ENCODE measurements around the gene HOXB5.

The HOXB5 gene

DNA sequence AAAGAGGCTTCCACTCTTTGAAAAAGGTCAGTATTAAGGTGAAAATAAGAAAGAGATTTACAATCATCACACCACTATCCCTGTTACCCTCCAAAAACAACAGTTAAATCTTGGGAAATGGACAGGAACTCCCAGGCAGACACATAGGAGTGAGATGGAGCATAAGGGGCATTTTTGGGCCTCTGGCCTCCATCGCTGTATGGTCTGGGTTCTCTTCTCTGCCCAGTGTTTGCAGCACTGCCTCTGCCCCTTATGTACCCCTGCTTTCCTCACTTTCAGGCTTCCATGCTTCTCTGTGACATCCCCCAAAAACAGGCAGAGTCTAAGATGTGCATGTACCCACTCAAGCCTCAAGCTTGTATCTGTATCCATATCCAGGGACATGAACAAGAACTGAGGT is 48.0 kb downstream of the HOXB5 start:
- Histone ChIP-seq H3K4ac (ENCODE audit: low read depth in 1 of 2, low read length in 2 of 2) (peak overlapping the region in 1 of 2 experiments; percentile 97), H3K4me2 (ENCODE audit: low read length, poor library complexity, severe bottlenecking) (peak overlapping the region; percentile 9), H3K36me3 (ENCODE audit: control insufficient read depth in 1 of 2, insufficient read depth in 2 of 2, low read depth in 1 of 2, low read length in 2 of 2) (peaks cover 24 to 34% of the 10 kb centered on the region in 2 experiments), H2BK5ac (ENCODE audit: low read depth, low read length, poor library complexity, severe bottlenecking) (no peak overlapping the region), H2AK5ac (ENCODE audit: low read length, severe bottlenecking) (peak overlapping the region; percentile 73), H4K91ac (ENCODE audit: low read length) (no peak overlapping the region), H3K23ac (ENCODE audit: low read length in 2 of 2) (peak overlapping the region in 1 of 2 experiments; percentile 89), H2BK12ac (ENCODE audit: low read length in 2 of 2) (peak overlapping the region; percentile 22 to 97), H2AFZ (ENCODE audit: low read depth, low read length) (no peak overlapping the region), H3K18ac (ENCODE audit: low read depth in 1 of 2, low read length in 2 of 2) (peak overlapping the region; percentile 1 to 86), H3K27ac (ENCODE audit: low read length, poor library complexity, severe bottlenecking) (peak overlapping the region; percentile 99), H2BK120ac (ENCODE audit: low read depth, low read length) (no peak overlapping the region), H4K8ac (ENCODE audit: low read length) (no peak overlapping the region), H2BK15ac (ENCODE audit: low read depth, poor library complexity, severe bottlenecking) (no peak overlapping the region), H3K4me3 (ENCODE audit: insufficient read depth in 1 of 2, low read depth in 1 of 2, low read length in 2 of 2) (peak overlapping the region in 1 of 2 experiments; percentile 97), H3K14ac (ENCODE audit: low read length in 2 of 2) (peak overlapping the region in 1 of 2 experiments; percentile 68), H3K4me1 (ENCODE audit: control insufficient read depth, insufficient read depth, low read depth, low read length) (peaks cover 23% of the 10 kb centered on the region), H3K9ac (ENCODE audit: low read length) (peak overlapping the region; percentile 100), H3K79me1 (replicated peaks; ENCODE audit: low read length, poor library complexity, severe bottlenecking) (no peaks in the 10 kb centered on the region), H3K9me3 (ENCODE audit: control insufficient read depth, low read length) (no peaks in the 10 kb centered on the region), H3K27me3 (ENCODE audit: control insufficient read depth in 1 of 2, insufficient read depth in 1 of 2, low read length in 2 of 2) (no peaks in the 10 kb centered on the region)
- DNase-seq: peak; percentile 40
- 75% methylated on average over 1 of the region's 1 CpG for WGBS

DNA sequence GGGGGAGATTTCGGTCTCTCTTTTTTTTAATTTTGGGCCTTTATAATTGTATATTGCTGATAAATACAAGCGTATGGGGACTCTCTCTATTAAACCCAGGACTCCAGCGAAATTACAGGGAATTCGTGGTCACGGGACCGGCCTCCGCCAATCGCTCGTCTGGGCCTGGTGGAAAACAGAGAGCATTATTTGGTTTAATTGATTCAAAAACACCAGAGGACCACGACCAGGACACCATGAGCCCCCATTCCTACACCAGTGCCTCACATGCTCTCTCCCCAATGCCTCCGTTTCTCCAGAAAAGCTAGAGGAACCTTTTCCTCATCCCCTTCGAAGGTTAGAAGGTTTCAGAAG is 48.6 kb downstream of the HOXB5 start, which contains the start of gene HOXB2:
Gene HOXB2 (minus strand): TSS at position 88 of the 354 bp plus-strand sequence. CDS start 198 bp downstream, outside the sequence.
- DNase-seq: peak; percentile 87
- no peaks in the 10 kb centered on the region for H3K9me3 ChIP-seq (ENCODE audit: control insufficient read depth, low read length)

DNA sequence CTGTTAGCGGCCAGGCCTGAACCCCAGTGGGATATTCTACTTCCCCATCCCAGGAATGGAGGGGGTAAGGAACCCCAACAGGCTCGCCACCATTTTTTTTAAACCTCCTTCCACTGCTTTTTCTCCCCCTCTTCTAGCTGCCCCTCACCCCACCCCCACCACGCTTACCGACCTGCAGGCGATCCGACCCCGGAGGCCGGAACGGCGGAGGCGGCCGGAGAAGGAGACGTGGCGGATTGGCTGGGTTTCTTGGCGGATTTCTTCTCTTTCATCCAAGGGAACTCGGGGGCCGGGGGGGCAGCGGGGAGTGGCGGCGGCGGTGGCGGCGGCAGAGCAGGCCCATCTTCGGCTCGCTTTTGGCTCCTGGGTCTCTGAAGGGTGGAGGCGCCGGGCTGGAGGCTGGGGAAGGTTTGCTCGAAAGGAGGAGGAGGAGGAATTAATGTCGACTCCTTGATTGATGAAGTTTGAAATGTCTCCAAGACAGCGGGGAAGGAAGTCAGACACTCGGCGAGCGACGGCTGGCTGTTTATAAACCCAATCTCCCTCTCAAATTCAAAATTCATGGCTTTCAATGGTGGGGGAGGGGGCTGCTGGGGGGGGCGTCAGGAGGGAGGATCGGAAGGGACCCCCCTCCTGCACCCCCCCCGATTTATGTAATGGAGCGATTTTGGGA is 49.1 kb downstream of the HOXB5 start:
- WGBS: 2% methylated on average over 24 of the region's 38 CpGs
- H2AFZ ChIP-seq (ENCODE audit: low read depth, low read length): no peak overlapping the region
- no peaks in the 10 kb centered on the region for H3K9me3 ChIP-seq (ENCODE audit: control insufficient read depth, low read length)
- H4K91ac ChIP-seq (ENCODE audit: low read length): peak overlapping the region; percentile 65
- no peak overlapping the region for H3K23ac ChIP-seq (ENCODE audit: low read length in 2 of 2)
- no peak overlapping the region for H2BK15ac ChIP-seq (ENCODE audit: low read depth, poor library complexity, severe bottlenecking)
- peak overlapping the region; percentile 99 for H3K27ac ChIP-seq (ENCODE audit: low read length, poor library complexity, severe bottlenecking)
- H3K14ac ChIP-seq (ENCODE audit: low read length in 2 of 2): no peak overlapping the region
- H3K36me3 ChIP-seq (ENCODE audit: control insufficient read depth in 1 of 2, insufficient read depth in 2 of 2, low read depth in 1 of 2, low read length in 2 of 2): peaks cover 17 to 24% of the 10 kb centered on the region in 2 experiments
- no peak overlapping the region for H2BK12ac ChIP-seq (ENCODE audit: low read length in 2 of 2)
- peak overlapping the region; percentile 97 for H2BK5ac ChIP-seq (ENCODE audit: low read depth, low read length, poor library complexity, severe bottlenecking)
- peak overlapping the region; percentile 64 to 97 for H3K4me3 ChIP-seq (ENCODE audit: insufficient read depth in 1 of 2, low read depth in 1 of 2, low read length in 2 of 2)
- H3K27me3 ChIP-seq (ENCODE audit: control insufficient read depth in 1 of 2, insufficient read depth in 1 of 2, low read length in 2 of 2): no peaks in the 10 kb centered on the region
- peak overlapping the region; percentile 93 for H2AK5ac ChIP-seq (ENCODE audit: low read length, severe bottlenecking)
- no peaks in the 10 kb centered on the region for H3K79me1 ChIP-seq (replicated peaks; ENCODE audit: low read length, poor library complexity, severe bottlenecking)
- H3K9ac ChIP-seq (ENCODE audit: low read length): peak overlapping the region; percentile 100
- H3K18ac ChIP-seq (ENCODE audit: low read depth in 1 of 2, low read length in 2 of 2): peak overlapping the region; percentile 96 to 97
- peak overlapping the region; percentile 5 for H3K4me2 ChIP-seq (ENCODE audit: low read length, poor library complexity, severe bottlenecking)
- peak overlapping the region; percentile 89 for H2BK120ac ChIP-seq (ENCODE audit: low read depth, low read length)
- peak overlapping the region; percentile 89 to 90 for H3K4ac ChIP-seq (ENCODE audit: low read depth in 1 of 2, low read length in 2 of 2)
- H4K8ac ChIP-seq (ENCODE audit: low read length): peak overlapping the region; percentile 13
- H3K4me1 ChIP-seq (ENCODE audit: control insufficient read depth, insufficient read depth, low read depth, low read length): peaks cover 18% of the 10 kb centered on the region
- peak; percentile 90 for DNase-seq

More for the DNA sequence above, 48.6 kb downstream of the HOXB5 start, which contains the start of gene HOXB2:
- Histone ChIP-seq H3K18ac (ENCODE audit: low read depth in 1 of 2, low read length in 2 of 2) (peak within 1 kb of the TSS; percentile 96 to 97), H3K27me3 (ENCODE audit: control insufficient read depth in 1 of 2, insufficient read depth in 1 of 2, low read length in 2 of 2) (no peaks in the 10 kb centered on the region), H3K4me3 (ENCODE audit: insufficient read depth in 1 of 2, low read depth in 1 of 2, low read length in 2 of 2) (peak within 1 kb of the TSS; percentile 73 to 97), H3K27ac (ENCODE audit: low read length, poor library complexity, severe bottlenecking) (peak within 1 kb of the TSS; percentile 99), H3K4ac (ENCODE audit: low read depth in 1 of 2, low read length in 2 of 2) (peak within 1 kb of the TSS; percentile 90 to 97), H2AFZ (ENCODE audit: low read depth, low read length) (no peak within 1 kb of the TSS), H2BK120ac (ENCODE audit: low read depth, low read length) (peak within 1 kb of the TSS; percentile 89), H2AK5ac (ENCODE audit: low read length, severe bottlenecking) (peak within 1 kb of the TSS; percentile 93), H2BK15ac (ENCODE audit: low read depth, poor library complexity, severe bottlenecking) (no peak within 1 kb of the TSS), H4K8ac (ENCODE audit: low read length) (peak within 1 kb of the TSS; percentile 13), H3K23ac (ENCODE audit: low read length in 2 of 2) (peak within 1 kb of the TSS in 1 of 2 experiments; percentile 96), H3K9ac (ENCODE audit: low read length) (peak within 1 kb of the TSS; percentile 100), H4K91ac (ENCODE audit: low read length) (peak within 1 kb of the TSS; percentile 65), H2BK12ac (ENCODE audit: low read length in 2 of 2) (peak within 1 kb of the TSS; percentile 22 to 97), H3K4me1 (ENCODE audit: control insufficient read depth, insufficient read depth, low read depth, low read length) (peaks cover 18% of the 10 kb centered on the region), H2BK5ac (ENCODE audit: low read depth, low read length, poor library complexity, severe bottlenecking) (peak within 1 kb of the TSS; percentile 97), H3K79me1 (replicated peaks; ENCODE audit: low read length, poor library complexity, severe bottlenecking) (no peaks in the 10 kb centered on the region), H3K36me3 (ENCODE audit: control insufficient read depth in 1 of 2, insufficient read depth in 2 of 2, low read depth in 1 of 2, low read length in 2 of 2) (peaks cover 19 to 29% of the 10 kb centered on the region in 2 experiments), H3K4me2 (ENCODE audit: low read length, poor library complexity, severe bottlenecking) (peak within 1 kb of the TSS; percentile 9), H3K14ac (ENCODE audit: low read length in 2 of 2) (peak within 1 kb of the TSS; percentile 38 to 68)
- 4% methylated on average over 9 of the region's 12 CpGs for WGBS

DNA sequence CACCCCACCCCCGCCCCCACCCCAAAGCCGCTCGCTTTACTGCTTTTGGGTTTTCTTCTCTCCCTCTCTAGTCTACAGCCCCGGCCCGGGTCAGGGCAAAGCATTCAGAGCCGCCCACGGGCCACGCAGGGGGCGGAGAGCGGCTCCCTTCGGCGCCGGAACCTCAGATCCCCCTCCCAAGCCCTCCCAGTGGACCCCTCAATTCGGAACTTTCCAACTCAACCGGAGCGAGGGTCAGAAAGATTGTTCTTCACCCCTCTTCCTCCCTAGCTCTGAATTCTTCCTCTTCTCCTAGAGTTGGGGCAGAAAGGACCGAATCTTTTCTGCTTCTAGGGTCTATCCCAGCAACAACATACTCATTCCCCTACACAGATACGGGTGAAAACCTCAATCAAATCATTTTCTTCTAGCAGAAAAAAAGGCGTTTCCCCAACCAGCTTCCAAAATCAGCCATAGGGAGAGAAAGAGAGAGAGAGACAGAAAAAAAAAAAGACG is 49.7 kb downstream of the HOXB5 start:
- no peak overlapping the region for H3K4me2 ChIP-seq (ENCODE audit: low read length, poor library complexity, severe bottlenecking)
- peak overlapping the region; percentile 43 for H4K91ac ChIP-seq (ENCODE audit: low read length)
- H3K36me3 ChIP-seq (ENCODE audit: control insufficient read depth in 1 of 2, insufficient read depth in 2 of 2, low read depth in 1 of 2, low read length in 2 of 2): peaks cover 17 to 18% of the 10 kb centered on the region in 2 experiments
- H3K4ac ChIP-seq (ENCODE audit: low read depth in 1 of 2, low read length in 2 of 2): peak overlapping the region; percentile 89 to 90
- H2BK120ac ChIP-seq (ENCODE audit: low read depth, low read length): peak overlapping the region; percentile 89
- no peaks in the 10 kb centered on the region for H3K9me3 ChIP-seq (ENCODE audit: control insufficient read depth, low read length)
- peak overlapping the region; percentile 97 for H2BK5ac ChIP-seq (ENCODE audit: low read depth, low read length, poor library complexity, severe bottlenecking)
- peak overlapping the region; percentile 100 for H3K9ac ChIP-seq (ENCODE audit: low read length)
- peak; percentile 67 for DNase-seq
- H4K8ac ChIP-seq (ENCODE audit: low read length): peak overlapping the region; percentile 13
- H2BK12ac ChIP-seq (ENCODE audit: low read length in 2 of 2): peak overlapping the region in 1 of 2 experiments; percentile 39
- no peaks in the 10 kb centered on the region for H3K79me1 ChIP-seq (replicated peaks; ENCODE audit: low read length, poor library complexity, severe bottlenecking)
- H3K4me1 ChIP-seq (ENCODE audit: control insufficient read depth, insufficient read depth, low read depth, low read length): peaks cover 18% of the 10 kb centered on the region
- peak overlapping the region; percentile 32 to 38 for H3K14ac ChIP-seq (ENCODE audit: low read length in 2 of 2)
- H2AFZ ChIP-seq (ENCODE audit: low read depth, low read length): no peak overlapping the region
- no peaks in the 10 kb centered on the region for H3K27me3 ChIP-seq (ENCODE audit: control insufficient read depth in 1 of 2, insufficient read depth in 1 of 2, low read length in 2 of 2)
- peak overlapping the region; percentile 73 to 97 for H3K4me3 ChIP-seq (ENCODE audit: insufficient read depth in 1 of 2, low read depth in 1 of 2, low read length in 2 of 2)
- peak overlapping the region in 1 of 2 experiments; percentile 96 for H3K23ac ChIP-seq (ENCODE audit: low read length in 2 of 2)
- H3K27ac ChIP-seq (ENCODE audit: low read length, poor library complexity, severe bottlenecking): peak overlapping the region; percentile 99
- 0% methylated on average over 19 of the region's 20 CpGs for WGBS
- no peak overlapping the region for H2BK15ac ChIP-seq (ENCODE audit: low read depth, poor library complexity, severe bottlenecking)
- H2AK5ac ChIP-seq (ENCODE audit: low read length, severe bottlenecking): peak overlapping the region; percentile 93
- peak overlapping the region; percentile 96 to 97 for H3K18ac ChIP-seq (ENCODE audit: low read depth in 1 of 2, low read length in 2 of 2)
